NCI-H187 (cell line): ENCODE results near the gene TOMT.
"Not testable (repeated sequence)": the region's sequence is repeated elsewhere in the genome, so short reads cannot be mapped to it uniquely, and the experiment has no call there.

Experiments used
- DNase-seq, 2 experiments: peaks; one replicate each; lab custom pipeline; 2025; lab: John Stamatoyannopoulos, UW

TOMT gene

DNA sequence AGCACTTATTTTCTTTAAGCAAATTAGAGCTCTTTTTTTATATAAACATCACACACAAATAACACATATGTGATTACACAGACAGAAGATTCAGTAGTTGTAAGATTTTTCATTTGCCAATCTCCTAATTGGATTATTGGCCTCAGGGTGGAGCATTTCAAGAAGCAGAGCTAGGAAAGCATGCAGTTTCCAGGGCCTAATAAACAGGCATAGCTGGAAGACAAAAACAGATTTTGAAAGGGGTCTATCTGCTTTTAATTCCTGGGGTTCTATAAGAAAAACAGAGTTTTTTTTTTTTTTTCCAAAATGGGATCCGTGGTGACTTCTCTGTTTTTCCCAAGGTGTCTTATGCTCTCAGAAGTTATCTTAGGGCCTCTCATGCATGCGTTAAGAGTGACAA lies 22.2 kb downstream of the TOMT start:
- no peak for DNase-seq

DNA sequence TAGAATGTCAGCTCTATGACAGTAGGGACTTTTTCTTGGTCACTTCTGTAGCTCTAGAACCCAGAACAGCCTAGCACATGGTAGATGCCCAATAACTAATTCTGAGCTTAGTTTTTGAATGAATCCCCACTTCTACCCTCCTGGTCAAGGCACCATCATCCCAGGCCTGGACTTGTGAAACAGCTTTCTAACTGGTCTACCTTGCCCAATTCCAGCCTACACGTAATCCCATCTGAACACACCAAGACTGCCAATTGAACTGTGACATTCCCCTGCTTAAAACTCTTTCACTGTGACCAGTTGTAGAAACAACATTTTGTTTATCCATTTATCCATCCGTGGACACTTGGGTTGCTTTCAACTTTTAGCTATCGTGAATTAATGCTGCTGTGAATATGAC lies 23.7 kb downstream of the TOMT start:
- no peak for DNase-seq

DNA sequence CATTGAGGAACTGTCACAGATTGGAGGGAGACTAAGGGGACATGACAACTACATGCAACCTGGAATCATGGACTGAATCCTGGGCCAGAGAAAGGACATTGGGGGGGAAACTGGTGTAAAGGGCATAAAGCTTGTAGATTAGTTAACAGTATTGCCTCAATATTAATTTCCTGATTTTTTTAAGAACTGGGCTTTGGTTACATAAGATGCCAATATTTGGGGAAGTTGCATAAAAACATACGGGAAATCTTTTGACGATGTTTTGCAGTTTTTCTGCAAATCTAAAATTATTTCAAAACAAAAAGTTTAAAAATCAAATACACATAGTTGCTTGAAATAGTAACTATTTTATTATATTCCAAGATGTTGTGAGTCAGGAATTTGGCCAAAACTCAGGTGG lies 26.9 kb downstream of the TOMT start:
- no peak for DNase-seq

DNA sequence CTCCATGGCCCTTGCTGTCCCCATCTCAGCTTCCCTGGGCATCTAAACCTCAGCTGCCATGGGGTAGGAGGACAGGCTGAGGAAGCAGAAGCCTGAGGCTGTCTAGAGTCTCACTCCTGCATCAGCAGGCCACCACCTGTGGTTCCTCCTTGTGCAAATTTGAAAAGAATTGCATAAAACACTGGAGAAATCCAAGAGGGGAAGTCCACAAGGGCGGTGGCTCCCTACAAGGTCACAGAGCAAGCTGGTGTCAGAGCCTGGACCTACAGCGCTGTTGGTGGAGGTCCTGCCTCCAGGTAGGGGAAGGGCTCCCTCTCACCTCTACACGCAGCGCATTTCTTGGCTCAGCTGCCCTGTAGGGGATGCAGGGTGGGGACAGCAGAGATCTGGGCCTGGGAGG lies 29.7 kb downstream of the TOMT start, which contains the start of gene FOLR3:
Gene FOLR3, plus strand, starts transcription at position 253 of the 400 bp plus-strand sequence. CDS start 228 bp downstream, outside the sequence.
- DNase-seq, result not testable (repeated sequence)

DNA sequence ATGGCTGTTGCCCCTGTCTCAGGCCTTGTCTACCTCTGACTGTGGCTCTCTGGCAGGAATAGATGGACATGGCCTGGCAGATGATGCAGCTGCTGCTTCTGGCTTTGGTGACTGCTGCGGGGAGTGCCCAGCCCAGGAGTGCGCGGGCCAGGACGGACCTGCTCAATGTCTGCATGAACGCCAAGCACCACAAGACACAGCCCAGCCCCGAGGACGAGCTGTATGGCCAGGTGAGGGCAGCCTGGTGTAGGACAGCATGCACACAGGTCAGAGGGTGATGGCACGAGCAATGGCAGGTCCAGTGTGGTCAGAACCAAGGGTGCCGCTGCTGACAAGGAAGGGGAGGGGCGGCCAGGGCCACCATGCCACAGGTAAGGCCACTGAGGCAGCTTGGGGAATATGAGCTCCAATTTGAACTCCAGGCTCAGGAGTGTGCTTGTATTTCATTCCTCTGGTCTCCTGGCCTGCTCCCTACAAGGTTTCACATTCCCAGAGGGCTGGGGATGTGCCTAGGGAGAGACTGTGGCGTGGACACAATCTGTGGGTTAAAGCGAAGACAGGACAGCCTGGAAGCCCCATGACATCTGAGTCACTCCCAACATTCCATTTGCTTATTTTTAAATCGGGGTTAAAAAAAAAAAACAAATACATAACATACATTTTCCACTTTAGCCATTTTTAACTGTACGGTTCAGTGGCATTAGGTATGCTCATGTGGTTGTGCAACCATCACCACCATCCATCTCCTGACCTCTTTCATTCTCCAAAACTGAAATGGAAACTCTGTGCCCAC lies 30.4 kb downstream of the TOMT start:
- no peak for DNase-seq

DNA sequence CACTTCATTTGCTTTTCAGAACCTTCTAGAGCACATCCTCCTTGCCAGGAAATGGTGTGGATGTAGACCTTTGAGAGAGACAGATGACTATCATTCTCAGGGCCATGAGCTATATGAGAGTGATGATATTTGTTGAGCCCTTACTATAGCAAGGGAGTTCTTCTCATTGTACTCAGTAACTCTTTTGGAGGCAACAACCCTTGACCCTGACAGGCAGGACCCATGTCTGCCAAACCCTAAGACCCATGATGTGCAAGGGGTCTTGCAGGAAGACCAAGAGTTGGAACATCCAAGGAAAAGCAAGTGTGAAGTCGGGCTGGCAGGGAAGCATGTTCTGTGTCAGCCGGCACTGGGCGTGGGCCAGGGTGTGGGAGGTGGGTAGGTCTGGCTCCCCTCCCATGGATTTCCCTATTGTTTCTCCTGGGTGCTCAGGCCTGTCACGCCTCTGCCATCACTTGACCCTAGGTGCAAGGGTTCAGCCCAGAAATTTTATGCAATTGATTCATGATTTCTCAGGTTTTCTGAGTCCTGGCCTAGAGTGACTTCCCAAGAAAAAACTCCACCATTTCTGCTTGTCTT lies 31.0 kb downstream of the TOMT start:
- no peak for DNase-seq

DNA sequence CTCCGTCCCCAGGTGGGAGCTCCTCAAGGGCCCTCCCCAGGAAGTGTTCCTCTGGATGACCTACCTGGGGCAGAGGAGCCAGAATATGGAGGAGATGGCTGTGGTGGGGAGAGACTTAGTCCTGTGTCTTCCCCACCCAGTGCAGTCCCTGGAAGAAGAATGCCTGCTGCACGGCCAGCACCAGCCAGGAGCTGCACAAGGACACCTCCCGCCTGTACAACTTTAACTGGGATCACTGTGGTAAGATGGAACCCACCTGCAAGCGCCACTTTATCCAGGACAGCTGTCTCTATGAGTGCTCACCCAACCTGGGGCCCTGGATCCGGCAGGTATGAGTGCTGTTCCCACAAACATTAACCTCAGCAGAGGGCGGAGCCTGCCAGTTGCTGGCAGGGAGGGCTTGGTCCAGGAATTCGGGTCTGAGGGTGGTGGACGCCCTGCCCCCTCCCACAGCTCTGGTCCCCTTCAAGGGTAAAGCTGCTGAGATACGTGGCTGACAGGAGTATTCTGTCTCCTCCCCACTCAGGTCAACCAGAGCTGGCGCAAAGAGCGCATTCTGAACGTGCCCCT lies 33.2 kb downstream of the TOMT start:
- DNase-seq, result no peak

DNA sequence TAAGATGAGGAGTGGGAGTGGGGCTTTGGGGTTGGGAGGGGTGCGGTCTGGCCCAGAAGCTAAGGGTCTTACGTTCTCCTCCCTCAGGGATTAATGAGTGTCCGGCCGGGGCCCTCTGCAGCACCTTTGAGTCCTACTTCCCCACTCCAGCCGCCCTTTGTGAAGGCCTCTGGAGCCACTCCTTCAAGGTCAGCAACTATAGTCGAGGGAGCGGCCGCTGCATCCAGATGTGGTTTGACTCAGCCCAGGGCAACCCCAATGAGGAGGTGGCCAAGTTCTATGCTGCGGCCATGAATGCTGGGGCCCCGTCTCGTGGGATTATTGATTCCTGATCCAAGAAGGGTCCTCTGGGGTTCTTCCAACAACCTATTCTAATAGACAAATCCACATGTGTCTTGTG lies 33.8 kb downstream of the TOMT start:
- no peak for DNase-seq

DNA sequence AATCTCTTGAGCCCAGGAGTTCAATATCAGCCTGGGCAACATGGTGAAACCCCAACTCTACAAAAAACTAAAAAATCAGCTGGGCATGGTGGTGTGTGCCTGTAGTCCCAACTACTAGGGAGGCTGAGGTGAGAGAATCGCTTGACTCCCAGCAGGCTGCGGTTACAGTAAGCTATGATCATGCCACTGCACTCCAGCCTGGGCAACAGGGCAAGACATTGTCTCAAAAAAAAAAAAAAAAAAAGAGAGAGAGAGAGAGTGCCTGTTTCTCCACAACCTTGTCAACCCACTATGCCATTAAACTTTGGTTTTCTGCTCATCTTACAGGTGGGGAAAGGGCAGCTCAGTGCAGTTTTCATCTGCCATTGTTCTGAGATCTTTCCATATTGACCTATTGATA lies 34.9 kb downstream of the TOMT start:
- DNase-seq, result no peak

DNA sequence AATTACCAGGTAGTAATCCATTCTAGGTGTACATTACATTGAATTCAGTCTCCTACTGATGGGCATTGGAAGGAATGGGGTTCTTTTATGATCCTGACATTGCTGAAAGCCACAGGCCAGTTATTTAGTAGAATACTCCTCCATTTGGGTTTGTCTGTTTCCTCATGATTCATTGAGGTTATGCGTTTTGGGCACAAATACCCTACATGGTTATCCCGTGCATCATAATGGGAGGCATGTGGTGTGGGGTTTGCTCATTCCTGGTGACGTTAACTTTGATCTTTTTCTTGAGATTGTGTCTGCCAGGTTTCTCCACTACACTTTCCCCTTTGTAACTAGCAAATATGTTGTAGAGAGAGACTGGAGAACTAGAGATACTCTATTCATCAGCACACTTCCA lies 35.3 kb downstream of the TOMT start:
- no peak for DNase-seq

DNA sequence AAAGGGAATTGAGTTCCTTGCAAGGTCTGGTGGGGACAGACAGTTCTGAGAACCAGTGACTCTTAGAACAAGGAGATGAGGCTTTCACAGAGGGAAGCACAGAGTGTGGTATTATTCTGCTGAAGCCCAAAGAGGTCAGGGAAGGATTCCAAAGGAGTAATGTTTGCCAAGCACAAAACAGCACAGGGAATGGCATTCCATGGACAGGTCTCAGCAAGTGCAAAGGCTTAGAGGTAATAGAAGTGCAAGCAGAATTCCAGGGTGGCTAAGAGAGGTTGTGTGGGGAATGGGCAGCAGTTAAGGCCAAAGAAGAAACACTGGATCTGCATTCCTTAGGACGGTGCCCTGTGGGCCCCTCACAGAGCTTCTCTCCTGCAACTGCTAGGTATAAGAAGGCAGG lies 36.4 kb downstream of the TOMT start:
- not testable (repeated sequence) for DNase-seq

DNA sequence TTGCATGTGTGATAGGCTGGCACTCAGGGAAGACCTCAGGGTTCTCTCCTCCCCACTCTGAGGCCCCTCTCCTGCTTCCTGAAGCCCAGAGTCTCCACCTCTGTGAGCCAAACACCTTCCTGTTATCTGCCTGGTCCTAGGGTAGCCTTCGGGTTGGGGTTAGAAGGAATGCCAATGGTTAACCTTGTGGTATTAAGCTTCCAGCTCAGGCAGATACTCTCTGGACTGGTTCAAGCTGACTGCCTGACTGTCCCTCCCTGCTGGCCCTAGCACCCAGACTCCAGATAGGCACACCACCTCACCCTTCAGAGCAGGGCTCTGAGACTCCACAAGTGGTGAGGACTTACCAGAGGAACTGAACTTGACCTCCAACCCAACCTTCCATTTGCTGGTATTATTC lies 36.8 kb downstream of the TOMT start:
- not testable (repeated sequence) for DNase-seq

DNA sequence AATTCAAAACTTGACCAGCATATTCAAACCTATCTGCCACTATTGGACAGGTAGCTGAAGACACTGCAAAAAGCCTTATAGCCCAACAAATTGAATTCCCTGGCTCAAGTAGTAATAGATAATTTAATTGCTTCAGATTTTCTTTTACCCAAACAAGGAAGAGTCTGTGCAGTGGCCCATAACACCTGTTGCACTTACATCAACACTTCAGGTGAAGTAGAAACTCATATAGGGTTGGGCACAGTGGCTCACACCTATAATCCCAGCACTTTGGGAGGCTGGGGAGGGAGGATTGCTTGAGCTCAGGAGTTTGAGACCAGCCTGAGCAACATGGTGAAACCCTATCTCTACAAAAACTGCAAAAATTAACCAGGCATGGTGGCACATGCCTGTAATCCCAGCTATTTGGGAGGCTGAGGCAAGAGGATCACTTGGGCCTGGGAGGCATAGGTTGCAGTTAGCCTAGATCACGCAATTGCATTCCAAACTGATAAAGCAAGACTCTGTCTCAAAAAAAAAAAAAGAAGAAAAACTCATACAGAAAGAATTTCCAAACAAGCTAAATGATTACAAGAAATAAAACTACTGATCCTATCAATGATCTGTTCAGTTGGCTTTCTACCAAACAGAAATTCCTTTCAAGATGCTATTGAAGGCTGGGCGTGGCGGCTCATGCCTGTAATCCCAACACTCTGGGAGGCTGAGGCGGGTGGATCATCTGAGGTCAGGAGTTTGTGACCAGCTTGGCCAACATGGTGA lies 39.3 kb downstream of the TOMT start:
- DNase-seq, result no peak

DNA sequence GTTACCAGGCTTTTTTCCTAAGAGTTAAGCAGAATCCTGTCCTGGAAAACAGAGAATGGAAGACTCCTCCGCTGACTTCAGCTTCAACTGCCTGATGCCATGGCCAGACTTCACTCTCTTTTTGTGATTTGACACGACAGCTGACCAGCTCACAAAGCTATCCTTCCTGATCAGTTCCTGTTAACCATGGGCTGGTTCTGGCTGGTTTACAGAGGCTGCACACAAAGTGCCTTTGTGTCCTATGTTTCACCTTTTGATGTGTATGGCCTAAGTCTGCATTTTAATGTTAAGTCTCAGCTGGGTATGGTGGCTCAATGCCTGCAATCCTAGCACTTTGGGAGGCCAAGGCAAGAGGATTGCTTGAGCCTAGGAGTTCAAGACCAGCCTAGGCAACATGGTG lies 40.9 kb downstream of the TOMT start:
- no peak for DNase-seq

DNA sequence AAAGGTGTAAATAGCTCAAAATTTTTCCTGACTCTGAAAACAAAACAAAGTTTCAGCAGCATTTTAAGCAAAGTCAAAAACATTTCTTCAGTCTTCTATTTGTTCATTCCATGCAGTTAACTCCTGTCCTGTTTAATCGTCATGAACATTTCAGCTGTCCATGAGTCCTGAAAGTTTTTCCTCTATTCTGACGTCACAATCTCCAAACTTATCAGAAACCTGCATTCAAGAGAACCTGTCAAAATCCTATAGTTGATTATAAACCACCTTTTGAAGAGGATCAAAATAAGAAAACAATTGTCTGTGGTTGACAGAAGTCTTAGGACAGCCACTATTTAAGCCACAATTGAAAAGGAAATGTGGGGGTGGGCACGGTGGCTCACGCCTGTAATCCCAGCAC lies 45.2 kb downstream of the TOMT start:
- no peak for DNase-seq

DNA sequence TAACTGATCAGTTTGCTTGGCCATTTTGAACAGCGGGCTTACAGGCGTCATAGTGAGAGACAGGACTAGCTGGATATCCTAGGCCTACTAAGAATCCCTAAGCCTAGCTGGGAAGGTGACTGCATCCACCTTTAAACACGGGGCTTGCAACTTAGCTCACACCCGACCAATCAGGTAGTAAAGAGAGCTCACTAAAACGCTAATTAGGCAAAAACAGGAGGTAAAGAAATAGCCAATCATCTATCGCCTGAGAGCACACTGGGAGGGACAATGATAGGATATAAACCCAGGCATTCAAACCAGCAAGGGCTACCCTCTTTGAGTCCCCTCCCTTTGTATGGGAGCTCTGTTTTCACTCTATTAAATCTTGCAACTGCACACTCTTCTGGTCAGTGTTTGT lies 48.1 kb downstream of the TOMT start:
- not testable (repeated sequence) for DNase-seq

DNA sequence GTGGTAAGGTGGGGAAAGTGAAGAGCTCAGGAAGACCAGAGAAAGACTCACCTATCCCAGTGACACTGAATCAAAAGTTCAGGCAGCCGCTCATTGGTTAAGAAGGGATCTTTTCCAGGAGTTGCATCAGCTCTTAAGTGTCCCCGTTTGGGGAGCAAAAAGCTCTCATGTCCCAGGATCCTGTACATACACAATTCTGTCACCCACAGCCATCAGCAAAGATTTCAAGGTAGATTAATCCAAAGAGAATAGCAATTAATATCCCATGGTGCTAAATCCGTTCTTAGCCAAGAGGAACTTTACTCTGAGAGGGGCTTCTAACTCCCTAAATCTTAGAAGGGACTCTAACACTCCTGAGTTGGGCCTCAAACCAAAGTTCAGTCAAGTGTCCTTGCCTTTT lies 49.1 kb downstream of the TOMT start:
- DNase-seq, result no peak

DNA sequence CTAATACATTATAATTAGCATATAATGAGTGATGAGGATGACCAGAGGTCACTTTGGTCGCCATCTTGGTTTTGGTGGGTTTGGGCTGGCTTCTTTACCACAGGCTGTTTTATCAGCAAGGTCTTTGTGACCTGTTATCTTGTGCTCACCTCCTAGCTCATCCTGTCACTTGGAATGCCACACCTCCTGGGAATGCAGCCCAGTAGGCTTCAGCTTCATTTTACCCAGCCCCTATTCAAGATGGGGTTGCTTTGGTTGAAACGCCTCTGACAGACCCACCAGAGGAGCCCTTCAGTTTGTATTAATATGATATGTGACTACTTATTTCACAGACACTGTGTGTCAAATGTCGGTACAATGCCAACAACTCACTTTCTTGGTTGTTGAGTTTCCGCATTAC lies 50.0 kb downstream of the TOMT start:
- DNase-seq, result no peak

DNA sequence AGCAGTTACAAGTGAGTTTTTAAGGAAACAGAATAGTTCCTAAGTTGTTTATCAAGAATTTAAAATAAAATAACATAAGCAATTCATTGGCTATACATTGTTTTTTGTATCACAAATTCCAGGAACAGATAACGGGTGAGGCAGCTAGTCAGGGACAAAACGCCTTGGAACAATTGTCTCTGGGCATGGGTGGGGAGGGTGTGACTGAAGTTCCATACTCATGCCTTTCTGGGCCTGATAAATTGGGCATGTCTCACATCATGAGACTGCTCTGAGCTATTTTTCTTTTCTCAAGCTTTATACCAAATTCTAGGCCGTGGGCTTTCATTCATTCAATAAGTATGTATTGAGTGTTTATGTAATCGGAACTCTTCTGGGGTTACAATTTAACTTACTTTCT lies 51.4 kb downstream of the TOMT start:
- no peak for DNase-seq
